ENCODE measurements around the gene BATF2.
"Not testable (repeated sequence)": the region's sequence is repeated elsewhere in the genome, so short reads cannot be mapped to it uniquely, and the experiment has no call there.

DNA sequence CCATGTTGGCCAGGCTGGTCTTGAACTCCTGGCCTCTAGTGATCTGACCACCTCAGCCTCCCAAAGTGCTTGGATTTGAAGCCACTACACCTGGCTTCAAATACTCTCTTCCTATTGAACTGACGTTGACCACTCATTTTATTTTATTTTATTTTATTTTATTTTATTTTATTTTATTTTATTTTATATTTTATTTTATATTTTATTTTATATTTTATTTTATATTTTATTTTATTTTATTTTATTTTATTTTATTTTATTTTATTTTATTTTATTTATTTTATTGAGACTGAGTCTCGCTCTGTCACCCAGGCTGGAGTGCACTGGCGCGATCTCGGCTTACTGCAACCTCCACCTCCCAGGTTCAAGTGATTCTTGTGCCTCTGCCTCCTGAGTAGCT, 13.4 kb downstream of the BATF2 start:
- not testable (repeated sequence) for TF ChIP-seq CTCF, POLR2A (IDR thresholded peaks at IDR 0.05)
